Epithelial cell of proximal tubule (primary cell): ENCODE data around the gene ARIH1. TPM values are rescaled to one million over a fixed set of nuclear protein-coding genes. Genes with fewer than 3 reads are reported as not detected.
A peak's percentile ranks its signal among the peaks of the same experiment; 100 is the strongest.

ENCODE experiments used
- DNase-seq: peaks from one replicate; pipeline ENCODE4 v3.0.0-alpha.2; 2011; ENCODE audit warnings: low read depth
- H3K4me3 ChIP-seq: 2 replicates; pipeline ENCODE4 v1.5.1; 2011; ENCODE audit warnings: low read depth, mild to moderate bottlenecking, low read length
- total RNA-seq: library from RNA; depleted of rRNA; stranded (reverse); fragments of >200 nt; gene quantifications from 2 replicates; pipeline ENCODE4 v1.2.3, GENCODE V29; 2015
- TF ChIP-seq, protein P1 (sequence below): conservative IDR thresholded peaks from 2 replicates; pipeline ENCODE4 v1.5.1; 2012; ENCODE audit warnings: low read depth, mild to moderate bottlenecking, low read length

The ARIH1 gene
- total RNA-seq, 1 donor from 2014 or later = 29.3 TPM

DNA sequence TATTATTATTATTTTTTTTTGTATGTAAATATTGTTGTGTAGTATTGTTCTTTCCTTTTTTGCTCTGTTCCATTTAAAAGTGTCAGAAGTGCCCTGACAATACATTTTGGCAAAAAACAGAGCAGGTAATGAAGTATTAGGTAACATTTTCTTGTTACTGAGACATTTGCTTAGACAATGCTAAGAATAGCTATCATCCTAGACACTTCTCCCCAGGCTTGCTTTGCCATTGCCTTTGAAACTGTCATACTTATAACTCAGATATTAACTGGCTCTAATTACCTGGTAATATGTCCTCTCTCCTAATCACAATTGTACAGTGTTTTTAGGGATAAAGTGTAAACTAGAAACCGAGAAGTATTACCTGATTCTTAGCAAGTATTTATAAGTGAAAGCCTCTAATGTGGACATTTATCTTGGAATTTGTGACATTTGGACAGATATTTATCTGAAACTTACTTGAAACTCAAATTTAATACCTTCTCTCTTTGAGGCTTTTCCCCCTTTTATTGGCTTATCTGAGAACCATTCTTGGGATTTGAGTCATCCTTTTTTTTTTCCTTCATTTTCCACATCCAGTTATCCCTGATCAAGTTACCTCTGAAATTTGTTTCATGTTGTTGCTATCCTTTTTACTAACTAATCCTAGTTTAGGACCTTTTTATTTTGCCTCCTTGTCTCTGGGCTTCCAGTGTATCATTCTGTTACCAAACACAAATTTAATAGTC lies 13.1 kb downstream of the ARIH1 start:
- TF ChIP-seq, protein P1, sequence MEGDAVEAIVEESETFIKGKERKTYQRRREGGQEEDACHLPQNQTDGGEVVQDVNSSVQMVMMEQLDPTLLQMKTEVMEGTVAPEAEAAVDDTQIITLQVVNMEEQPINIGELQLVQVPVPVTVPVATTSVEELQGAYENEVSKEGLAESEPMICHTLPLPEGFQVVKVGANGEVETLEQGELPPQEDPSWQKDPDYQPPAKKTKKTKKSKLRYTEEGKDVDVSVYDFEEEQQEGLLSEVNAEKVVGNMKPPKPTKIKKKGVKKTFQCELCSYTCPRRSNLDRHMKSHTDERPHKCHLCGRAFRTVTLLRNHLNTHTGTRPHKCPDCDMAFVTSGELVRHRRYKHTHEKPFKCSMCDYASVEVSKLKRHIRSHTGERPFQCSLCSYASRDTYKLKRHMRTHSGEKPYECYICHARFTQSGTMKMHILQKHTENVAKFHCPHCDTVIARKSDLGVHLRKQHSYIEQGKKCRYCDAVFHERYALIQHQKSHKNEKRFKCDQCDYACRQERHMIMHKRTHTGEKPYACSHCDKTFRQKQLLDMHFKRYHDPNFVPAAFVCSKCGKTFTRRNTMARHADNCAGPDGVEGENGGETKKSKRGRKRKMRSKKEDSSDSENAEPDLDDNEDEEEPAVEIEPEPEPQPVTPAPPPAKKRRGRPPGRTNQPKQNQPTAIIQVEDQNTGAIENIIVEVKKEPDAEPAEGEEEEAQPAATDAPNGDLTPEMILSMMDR = no peak
- DNase-seq = no peak
- no peak overlapping the region for H3K4me3 ChIP-seq

DNA sequence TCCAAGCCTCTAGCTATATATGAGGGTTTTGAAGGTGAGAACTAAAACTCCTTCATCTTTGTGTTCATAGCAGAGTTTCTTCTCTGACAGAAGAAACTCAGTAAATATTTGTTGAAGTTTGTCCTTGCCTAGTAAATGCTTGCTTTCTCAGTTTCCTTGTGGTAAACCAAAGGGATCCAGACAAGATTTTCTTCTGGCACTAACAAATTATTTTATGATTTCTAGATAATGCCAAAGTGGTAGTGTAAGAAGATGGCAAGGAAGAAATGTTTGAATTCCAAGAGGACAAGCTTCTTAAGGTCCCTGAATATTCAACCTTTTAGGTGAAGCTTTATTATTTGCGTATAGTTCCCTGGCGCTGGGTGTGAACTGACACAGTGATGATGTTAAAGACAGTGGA lies 14.4 kb downstream of the ARIH1 start:
- H3K4me3 ChIP-seq = no peak overlapping the region
- DNase-seq = no peak
- TF ChIP-seq, protein P1 = no peak

DNA sequence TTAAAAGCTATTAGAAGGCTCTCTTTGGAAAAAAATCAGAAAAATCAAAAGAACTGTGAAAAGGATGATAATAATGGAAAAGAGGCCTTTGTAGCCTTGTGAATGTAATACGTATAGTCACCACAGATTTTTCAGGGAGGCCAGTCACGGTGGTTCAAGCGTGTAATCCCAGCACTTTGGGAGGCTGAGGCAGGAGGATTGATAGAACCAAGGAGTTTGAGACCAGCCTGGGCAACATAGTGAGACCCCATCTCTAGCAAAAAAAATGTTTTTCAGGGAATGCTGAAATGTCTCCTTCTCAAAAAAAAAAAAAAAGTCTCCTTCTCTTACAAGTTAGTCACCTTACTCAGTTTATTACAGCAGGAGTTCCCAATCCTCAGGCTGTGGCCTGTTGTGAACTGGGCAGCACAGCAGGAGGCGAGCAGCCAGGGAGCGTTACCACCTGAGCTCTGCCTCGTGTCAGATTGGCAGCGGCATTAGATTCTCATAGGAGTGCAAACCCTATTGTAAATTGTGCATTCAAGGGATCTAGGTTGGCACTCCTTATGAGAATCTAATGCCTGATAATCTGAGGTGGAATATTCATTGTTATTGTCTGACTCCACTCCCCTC lies 15.9 kb downstream of the ARIH1 start:
- no peak for DNase-seq
- H3K4me3 ChIP-seq = no peak overlapping the region
- TF ChIP-seq, protein P1 = no peak

DNA sequence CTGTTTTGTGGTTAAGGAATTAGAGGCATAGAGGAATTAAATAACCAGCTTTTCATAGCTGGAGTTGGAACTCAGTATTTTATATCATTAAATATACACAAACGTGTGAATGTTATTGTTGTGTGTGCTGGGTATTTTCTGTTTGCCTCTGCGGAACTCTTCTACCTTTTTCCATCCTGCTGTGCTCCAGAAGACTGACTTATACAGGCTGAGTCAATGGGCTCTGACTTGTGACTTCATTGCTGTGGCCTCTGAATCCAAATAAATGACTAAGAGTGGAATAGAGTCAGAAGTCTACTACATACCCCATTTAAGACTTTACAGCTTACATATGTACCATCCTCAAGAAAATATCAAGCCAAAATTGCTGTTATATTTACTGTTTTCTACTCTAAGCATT lies 17.6 kb downstream of the ARIH1 start:
- peak; percentile 57 for DNase-seq
- TF ChIP-seq, protein P1 = no peak

DNA sequence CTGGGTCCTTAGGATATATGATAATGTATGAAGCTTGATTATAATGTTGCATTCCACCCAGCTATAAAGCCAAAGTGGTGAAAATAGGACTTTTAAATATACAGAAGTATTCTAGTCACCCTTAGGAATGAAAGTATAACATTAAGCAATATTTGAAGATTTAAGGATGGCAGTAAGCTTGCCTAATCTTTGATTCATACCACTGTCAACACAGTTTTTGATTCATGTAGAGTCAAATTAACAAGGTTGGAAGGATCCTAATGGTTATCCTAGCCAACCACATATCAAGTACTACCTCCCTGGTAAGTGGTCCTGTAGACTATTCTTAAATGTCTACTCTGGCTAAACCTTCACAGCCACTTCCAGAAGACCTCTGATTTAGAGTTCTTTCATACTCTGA lies 18.6 kb downstream of the ARIH1 start:
- TF ChIP-seq, protein P1 = no peak
- no peak for DNase-seq
- no peak overlapping the region for H3K4me3 ChIP-seq

More for the DNA sequence above, 17.6 kb downstream of the ARIH1 start:
- no peak overlapping the region for H3K4me3 ChIP-seq

DNA sequence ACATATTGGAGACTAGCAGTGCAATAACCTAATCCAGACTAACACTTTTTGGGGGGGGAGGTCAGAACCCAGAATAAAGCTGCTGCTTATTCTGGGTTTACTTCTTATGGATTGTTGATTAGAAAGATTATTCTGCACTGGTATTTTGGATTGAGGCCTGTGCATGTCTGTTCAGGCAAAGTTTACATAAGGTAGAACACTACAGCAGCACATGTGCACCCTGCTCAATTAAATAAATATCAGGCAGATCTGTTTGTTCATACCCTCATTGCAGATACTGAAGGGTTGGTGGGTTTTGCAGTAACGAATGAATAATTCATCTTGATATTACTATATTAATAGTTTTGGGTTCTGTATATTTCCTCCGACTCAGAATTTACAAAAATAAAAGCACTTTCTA lies 19.1 kb downstream of the ARIH1 start:
- no peak for DNase-seq
- no peak overlapping the region for H3K4me3 ChIP-seq
- TF ChIP-seq, protein P1 = no peak

DNA sequence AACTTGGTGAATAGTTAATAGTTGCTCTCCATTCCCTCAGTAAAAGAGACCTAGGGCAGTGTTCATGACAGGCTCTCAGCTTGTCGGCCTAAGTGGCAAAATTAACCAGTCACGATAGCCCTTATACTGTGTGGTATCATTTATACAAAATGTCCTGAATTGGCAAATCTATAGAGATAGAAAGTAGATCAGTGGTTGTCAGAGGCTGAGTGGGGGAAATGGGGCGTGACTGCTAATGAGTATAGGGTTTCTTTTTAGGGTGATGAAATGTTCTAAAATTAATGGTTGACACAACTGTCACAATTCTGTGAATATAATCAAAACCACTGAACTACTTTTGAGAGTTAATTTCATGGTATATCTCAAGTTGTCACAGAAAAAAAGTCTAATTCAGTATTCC lies 20.9 kb downstream of the ARIH1 start:
- no peak overlapping the region for H3K4me3 ChIP-seq
- DNase-seq = no peak
- TF ChIP-seq, protein P1 = no peak
